AG04449 (cell line): ENCODE results near the gene PALM2AKAP2.
A peak's percentile ranks its signal among the peaks of the same experiment; 100 is the strongest.

Experiments used
- CTCF ChIA-PET: fragments of 350-600 bp; formaldehyde crosslinking; extraction: SDS; loops from one replicate; lab custom pipeline; 2021; ENCODE audit warnings: antibody characterized with exemption; lab: Yijun Ruan, JAX
- POLR2A ChIA-PET: fragments of 400-600, 350-600 bp; formaldehyde crosslinking; extraction: SDS; loops from one replicate; lab custom pipeline; 2020; ENCODE audit warnings: antibody characterized with exemption, inconsistent platforms; lab: Yijun Ruan, JAX
- DNase-seq: peaks from one replicate; pipeline ENCODE4 v3.0.0-alpha.2; 2010; ENCODE audit warnings: low read depth, low spot score
- H3K4me3 ChIP-seq: 2 replicates; pipeline ENCODE4 v1.5.1; 2011; ENCODE audit warnings: low read depth, mild to moderate bottlenecking, control low read depth, low read length
- CTCF ChIP-seq: IDR thresholded peaks from one replicate; pipeline ENCODE4 v1.5.1; 2011; ENCODE audit warnings: mild to moderate bottlenecking, moderate library complexity, low read length, control low read depth, inconsistent platforms; ENCODE audit not compliant: insufficient read depth; ENCODE audit errors: missing control alignments

Gene PALM2AKAP2

GRCh38 chr9:109799141-109799540 lies 19.1 kb downstream of the PALM2AKAP2 start:
- no peak for TF ChIP-seq CTCF
- CTCF ChIA-PET, result interaction anchor here (0.6 to 3.8 kb wide), 3 partner anchors 13 to 25 kb away, joined by 3 to 44 read pairs (median 3); no protein-coding TSS in a partner anchor
- H3K4me3 ChIP-seq, result no peak overlapping the region
- POLR2A ChIA-PET, result interaction anchor here (0.5 kb wide), 1 partner anchor 17 kb away, joined by 3 read pairs; no protein-coding TSS in a partner anchor
- no peak for DNase-seq

- CTCF ChIA-PET, result interaction anchor here (1.0 to 3.8 kb wide), 3 partner anchors 9 to 19 kb away, joined by 3 to 44 read pairs (median 5); no protein-coding TSS in a partner anchor
Measured at GRCh38 chr9:109799792-109800191, 19.8 kb downstream of the PALM2AKAP2 start.

GRCh38 chr9:109801484-109801883 lies 21.5 kb downstream of the PALM2AKAP2 start:
- DNase-seq, result no peak
- ChIA-PET CTCF (interaction anchor here (0.7 to 3.8 kb wide), 3 partner anchors 10 to 18 kb away, joined by 3 to 44 read pairs (median 4); no protein-coding TSS in a partner anchor), POLR2A (no interaction called here)
- TF ChIP-seq CTCF, result no peak
- no peak overlapping the region for H3K4me3 ChIP-seq

More at GRCh38 chr9:109799792-109800191, 19.8 kb downstream of the PALM2AKAP2 start:
- no peak overlapping the region for H3K4me3 ChIP-seq
- POLR2A ChIA-PET, result interaction anchor here (0.5 kb wide), 1 partner anchor 16 kb away, joined by 3 read pairs; no protein-coding TSS in a partner anchor
- DNase-seq, result peak; percentile 64
- no peak for TF ChIP-seq CTCF

- ChIA-PET POLR2A (no interaction called here), CTCF (interaction anchor here (1.3 to 5.7 kb wide), 2 partner anchors 10 to 15 kb away, joined by 5 to 52 read pairs; no protein-coding TSS in a partner anchor)
- H3K4me3 ChIP-seq, result no peak overlapping the region
- no peak for DNase-seq
- no peak for TF ChIP-seq CTCF
Measured at GRCh38 chr9:109802491-109802890, 22.5 kb downstream of the PALM2AKAP2 start.

GRCh38 chr9:109805050-109805449 lies 25.1 kb downstream of the PALM2AKAP2 start:
- POLR2A ChIA-PET, result no interaction called here
- no peak overlapping the region for H3K4me3 ChIP-seq
- CTCF ChIA-PET, result interaction anchor here (0.8 to 5.7 kb wide), 3 partner anchors 13 to 392 kb away, joined by 3 to 52 read pairs (median 3); no protein-coding TSS in a partner anchor
- no peak for DNase-seq
- no peak for TF ChIP-seq CTCF

GRCh38 chr9:109806506-109807115 lies 26.6 kb downstream of the PALM2AKAP2 start:
- CTCF ChIA-PET, result interaction anchor here (1.6 to 5.7 kb wide), 2 partner anchors 9 to 11 kb away, joined by 6 to 52 read pairs; no protein-coding TSS in a partner anchor
- TF ChIP-seq CTCF, result no peak
- DNase-seq, result no peak
- H3K4me3 ChIP-seq, result no peak overlapping the region
- POLR2A ChIA-PET, result interaction anchor here (1.5 kb wide), 1 partner anchor 10 kb away, joined by 3 read pairs; no protein-coding TSS in a partner anchor
